GM18507 (cell line): ENCODE measurements around the gene PERCC1.
A peak's percentile ranks its signal among the peaks of the same experiment; 100 is the strongest.

Experiments used
- DNase-seq: peaks from one replicate; pipeline ENCODE4 v3.0.0; 2011; ENCODE audit warnings: low read depth; ENCODE audit not compliant: insufficient read length; ENCODE audit errors: extremely low spot score
- FAIRE-seq: peaks from 2 replicates; lab custom pipeline; 2011; peaks lifted over from hg19 to GRCh38; lab: Jason Lieb, UNC

Gene PERCC1

GRCh38 chr16:1407753-1408152, 23.1 kb upstream of the PERCC1 start:
- no peak for FAIRE-seq
- no peak for DNase-seq

DNA sequence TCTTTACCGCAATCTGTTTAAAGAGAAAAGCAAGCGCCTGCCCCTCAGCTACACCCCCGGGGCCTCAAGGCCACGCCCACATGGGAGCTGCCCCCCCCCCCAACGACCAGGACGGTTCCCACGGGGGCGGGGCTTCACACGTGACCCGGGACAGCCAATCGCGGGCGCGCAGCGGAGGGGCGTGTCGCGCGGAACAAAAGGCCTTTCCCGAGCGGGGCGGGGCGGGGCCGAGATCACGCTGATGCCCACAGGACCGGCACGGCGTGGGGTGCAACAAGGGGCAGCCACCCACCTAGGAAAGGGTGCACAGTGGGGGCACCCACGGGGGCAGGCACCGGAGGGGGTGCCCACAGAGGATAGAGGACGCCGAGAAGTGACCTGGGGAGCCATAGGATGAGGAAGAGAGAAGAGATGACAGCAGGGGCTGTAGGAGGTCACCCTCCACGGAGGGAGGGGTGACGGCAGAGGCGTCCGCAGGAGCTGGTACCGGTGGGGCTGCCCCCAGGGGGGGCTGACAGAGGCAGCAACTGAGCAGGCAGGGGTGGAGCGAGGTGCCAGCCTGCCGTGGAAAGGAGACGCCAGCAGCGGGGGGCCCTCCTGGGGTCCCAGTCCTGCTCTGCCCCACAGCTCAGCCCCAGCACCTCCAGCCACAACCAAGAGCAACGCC, 22.6 kb upstream of the PERCC1 start:
- peak; percentile 90 for DNase-seq
- peak; percentile 86 for FAIRE-seq

DNA sequence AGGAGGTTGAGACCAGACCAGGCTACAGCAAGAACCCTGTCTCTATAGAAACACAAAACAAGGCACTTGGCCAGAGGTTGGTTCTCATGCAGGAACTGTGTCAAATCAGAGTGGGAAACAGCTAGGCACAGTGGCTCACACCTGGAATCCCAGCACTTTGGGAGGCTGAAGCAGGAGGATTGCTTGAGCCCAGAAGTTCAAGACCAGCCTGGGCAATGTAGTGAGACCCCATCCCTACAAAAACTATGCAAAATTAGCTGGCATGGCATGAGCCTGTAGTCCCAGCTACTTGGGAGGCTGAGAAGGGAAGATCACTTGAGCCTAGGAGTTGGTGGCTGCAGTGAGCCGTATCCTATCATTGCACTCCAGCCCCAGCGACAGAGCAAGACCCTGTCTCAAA, 18.0 kb upstream of the PERCC1 start:
- DNase-seq (no peak), FAIRE-seq (no peak)

DNA sequence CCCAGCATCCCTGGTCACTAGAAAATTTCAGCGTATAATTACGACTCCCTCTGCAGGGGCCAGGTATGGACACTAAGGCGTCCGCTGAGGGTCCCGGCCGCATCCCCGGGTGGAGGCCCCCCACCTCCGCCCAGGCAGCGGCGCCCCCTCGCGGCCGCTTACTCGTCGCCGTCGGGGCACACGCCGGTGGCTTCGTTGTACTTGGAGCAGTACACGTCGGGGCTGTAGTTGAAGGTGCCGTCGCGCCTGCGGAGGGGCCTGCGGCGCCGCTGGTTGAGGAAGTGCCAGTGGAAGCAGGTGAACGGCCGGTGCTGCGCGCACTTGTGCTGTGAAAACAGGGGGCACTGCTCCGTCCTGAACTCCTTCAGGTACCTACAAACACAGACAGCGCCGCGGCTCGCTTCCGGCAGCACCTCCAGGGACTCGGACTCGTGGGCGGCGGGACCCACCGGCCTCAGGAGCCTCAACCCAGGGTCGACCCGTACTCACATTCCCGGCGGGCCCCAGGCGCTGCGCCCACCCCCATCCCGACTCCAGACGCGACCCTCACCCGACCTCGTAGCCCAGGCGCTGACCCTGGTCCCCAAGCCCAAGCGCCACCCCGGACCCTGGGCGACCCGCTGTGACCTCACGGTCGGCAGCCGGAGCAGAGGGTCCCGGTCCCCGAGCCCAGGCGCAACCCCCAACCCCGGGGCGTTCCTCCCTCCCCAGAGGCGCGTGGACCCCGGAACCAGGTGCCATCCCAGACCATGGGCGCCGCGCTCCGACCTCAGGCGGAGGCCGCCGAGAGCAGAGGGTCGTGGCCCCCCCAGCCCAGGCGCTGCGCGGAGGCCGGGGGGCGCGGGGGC, 17.0 kb upstream of the PERCC1 start:
- DNase-seq, result no peak

DNA sequence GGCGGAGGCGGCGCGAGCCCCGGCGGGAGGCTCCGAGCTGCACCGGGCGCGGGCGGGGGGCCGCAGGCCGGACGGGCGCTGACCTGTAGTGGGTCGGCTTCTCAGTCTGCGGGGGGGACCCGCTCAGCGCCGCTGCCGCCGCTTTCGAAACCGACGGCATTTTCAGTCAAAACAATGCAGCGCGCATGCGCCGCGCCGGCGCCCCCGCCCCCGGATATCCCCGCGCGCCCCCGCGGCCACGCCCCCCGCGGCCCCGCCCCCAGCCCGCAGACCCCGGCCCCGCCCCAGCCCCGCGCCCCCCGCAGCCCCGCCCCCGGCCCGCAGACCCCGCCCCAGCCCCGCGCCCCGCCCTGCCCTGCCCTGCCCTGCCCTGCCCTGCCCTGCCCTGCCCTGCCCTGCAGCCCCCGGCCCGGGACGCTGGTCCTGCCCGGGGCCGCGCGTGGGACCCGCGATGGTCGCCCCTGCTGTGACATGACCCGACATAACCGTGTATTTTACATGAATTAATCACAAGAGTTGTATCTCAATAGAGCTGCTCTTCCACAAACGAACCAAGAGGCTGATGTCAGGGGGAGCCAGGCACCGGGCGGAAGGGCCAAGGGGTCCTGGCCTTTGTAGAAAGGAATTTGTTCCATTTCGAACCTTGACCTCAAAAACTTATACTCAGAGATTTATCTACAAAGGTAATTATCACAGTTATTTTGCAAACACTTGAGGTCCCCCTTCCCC, 16.2 kb upstream of the PERCC1 start, which contains the start of gene UNKL:
Gene UNKL, minus strand, starts transcription at position 173 of the 729 bp plus-strand sequence. Its CDS starts 13 bp downstream, at position 160.
- no peak for FAIRE-seq

More for the DNA sequence above, 17.0 kb upstream of the PERCC1 start:
- FAIRE-seq, result no peak

GRCh38 chr16:1416521-1416941, 14.3 kb upstream of the PERCC1 start:
- no peak for FAIRE-seq
- no peak for DNase-seq

More for the DNA sequence above, 16.2 kb upstream of the PERCC1 start, which contains the start of gene UNKL:
- peak; percentile 78 for DNase-seq

GRCh38 chr16:1420111-1420539, 10.8 kb upstream of the PERCC1 start:
- FAIRE-seq (no peak), DNase-seq (no peak)

DNA sequence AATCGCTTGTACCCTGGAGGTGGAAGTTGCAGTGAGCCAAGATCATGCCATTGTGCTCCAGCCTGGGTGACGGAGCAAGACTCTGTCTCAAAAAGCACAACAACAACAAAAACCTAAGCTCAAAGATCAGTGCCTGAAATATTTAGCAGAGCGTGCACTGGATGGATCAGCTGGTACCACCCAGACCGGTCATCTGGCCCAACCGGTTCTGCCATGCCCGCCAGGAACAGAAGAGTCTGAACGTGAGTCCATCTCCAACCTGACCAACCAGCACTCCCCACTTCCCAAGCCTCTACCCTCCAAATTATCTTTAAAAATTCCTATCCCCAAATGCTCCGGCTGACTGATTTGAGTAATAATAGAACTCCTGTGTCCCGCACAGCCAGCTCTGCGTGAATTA, 8.8 kb upstream of the PERCC1 start:
- DNase-seq, result no peak

GRCh38 chr16:1424028-1424427, 6.8 kb upstream of the PERCC1 start:
- no peak for FAIRE-seq
- DNase-seq, result no peak

More for the DNA sequence above, 8.8 kb upstream of the PERCC1 start:
- no peak for FAIRE-seq

DNA sequence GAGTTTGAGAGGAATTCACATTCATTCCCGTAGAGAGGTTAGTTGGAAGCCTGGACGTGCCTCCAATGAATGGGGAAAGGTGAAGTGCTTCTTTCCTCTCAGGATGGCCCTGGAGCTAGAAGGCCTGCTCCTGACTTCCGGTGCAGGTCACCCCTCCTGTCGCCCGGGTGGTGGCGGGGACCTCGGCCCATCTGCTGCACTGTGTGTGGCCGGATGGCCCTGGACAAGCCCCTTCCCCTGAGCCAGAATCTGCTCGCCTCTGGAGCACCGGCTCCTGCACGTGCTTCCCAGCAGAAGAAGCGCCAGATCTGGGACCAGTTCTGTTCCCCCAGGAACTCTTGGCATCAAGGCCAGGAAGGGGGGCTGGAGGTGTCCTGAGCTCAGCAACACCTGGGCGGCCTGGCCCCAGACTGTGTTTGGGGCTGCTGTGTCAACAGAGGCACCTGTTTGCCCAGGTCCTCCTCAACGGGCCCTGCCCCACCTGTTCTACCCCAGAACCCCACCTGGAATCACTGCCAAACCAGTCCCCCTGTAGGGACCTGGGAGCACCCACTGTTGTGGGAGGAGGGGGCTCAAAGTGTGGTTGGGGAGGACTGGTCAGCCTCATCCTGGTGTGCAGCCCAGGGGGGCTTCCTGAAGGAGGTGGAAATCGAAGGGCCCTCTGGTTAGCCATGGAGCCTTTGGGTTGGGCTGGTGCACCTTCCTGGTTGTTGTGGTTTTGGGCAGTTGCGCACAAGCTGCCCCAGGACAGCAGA, 5.1 kb upstream of the PERCC1 start:
- DNase-seq (no peak), FAIRE-seq (no peak)

GRCh38 chr16:1426734-1427471, 4.0 kb upstream of the PERCC1 start:
- DNase-seq (no peak), FAIRE-seq (no peak)

GRCh38 chr16:1427473-1428461, 3.1 kb upstream of the PERCC1 start:
- FAIRE-seq (no peak), DNase-seq (no peak)

- DNase-seq (no peak), FAIRE-seq (no peak)
These were observed 2.4 kb upstream of the PERCC1 start for GRCh38 chr16:1428511-1428910.

DNA sequence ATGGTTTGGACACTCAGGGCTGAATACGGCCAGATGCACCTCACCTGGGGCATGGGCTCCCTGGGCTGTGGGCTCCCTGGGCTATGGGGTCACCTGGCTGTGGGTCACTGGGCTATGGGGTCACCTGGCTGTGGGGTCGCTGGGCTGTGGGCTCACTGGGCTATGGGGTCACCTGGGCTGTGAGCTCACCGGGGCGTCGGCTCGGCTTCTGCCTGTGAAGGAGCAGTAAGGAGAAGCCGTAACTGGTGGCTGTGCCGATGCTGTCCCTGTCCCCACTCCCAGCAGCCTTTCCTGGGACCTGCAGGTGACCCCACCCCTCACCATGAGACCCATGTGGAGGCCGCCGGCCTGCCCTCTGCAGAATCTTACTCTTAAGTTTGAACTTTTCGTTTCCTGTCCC, 1.9 kb upstream of the PERCC1 start:
- FAIRE-seq (no peak), DNase-seq (no peak)

DNA sequence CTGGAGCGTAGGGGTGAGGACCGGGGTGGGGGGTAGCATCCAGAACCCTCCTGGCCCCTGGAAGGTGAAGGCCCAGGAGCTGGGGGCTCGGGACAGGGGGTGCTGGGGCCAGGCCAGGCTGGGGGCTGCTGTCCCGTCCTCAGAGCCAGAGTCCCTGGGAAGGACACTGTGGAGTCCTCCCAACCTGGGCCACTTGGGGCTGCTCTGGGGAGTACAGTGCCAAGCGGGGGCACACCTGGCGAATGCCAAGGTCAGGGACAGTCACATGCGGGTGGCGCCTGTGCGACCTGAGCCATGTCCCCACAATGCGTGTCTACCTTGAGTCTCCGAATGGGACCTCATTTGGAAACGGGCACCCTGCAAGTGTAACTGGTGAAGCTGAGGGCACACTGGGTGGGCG, 1.2 kb upstream of the PERCC1 start:
- no peak for DNase-seq
- no peak for FAIRE-seq

- DNase-seq (no peak), FAIRE-seq (no peak)
These were observed 592 bp upstream of the PERCC1 start for GRCh38 chr16:1430214-1430758.

DNA sequence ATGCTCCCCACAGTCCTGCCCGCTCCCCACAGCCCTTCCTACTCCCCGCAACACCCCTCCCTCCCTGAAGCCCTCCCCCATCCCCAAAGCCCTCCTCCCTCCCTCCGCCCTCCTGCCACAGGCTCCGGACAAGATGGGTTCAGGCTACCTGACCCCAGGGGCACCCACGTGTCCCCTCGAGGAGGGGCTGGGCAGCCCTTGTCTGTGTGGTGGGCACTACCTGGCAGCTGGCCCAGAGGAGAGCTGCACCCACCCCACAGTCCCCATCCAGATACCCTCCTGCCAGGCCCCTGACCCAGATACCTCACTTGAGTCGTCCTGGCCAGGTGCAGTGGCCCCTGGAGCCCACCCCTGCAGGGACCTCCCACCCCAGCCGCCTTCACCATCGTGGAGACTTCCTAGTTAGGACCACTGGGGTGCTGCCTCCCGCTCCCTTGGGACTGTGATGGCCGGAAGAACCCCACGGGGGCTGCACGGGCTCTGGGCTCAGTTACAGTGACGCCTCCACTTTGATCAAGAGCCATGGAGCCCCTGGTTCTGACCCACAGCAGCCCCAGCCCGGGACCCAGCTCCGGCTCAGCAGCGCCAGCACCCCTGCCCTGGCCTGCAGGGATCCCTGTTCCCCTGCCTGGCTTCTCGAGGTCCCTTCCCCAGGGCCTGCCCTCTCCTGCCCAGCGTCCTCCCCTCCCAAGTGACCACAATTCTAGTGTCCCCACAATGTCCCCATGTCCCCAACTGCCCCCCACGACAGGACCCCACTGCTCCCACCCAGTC, 806 bp downstream of the PERCC1 start:
- FAIRE-seq, result no peak
- DNase-seq, result no peak
